ENCODE data around the gene FREM2.

The FREM2 gene

GRCh38 chr13:38767506-38768265, 80.8 kb downstream of the FREM2 start:
- no peak for TF ChIP-seq HDGF (IDR thresholded peaks at IDR 0.05; ENCODE audit: borderline replicate concordance)
- no peak for TF ChIP-seq ELF4 (IDR thresholded peaks at IDR 0.05)
- TF ChIP-seq FOXK2 (IDR thresholded peaks at IDR 0.05): no peak
- no peak for TF ChIP-seq SUZ12 (IDR thresholded peaks at IDR 0.05)
- DNase-seq (ENCODE audit: extremely low spot score): no peak
- CTCF ChIA-PET: no interaction called here
- POLR2A ChIA-PET: no interaction called here

GRCh38 chr13:38769526-38769925, 82.6 kb downstream of the FREM2 start:
- ChIA-PET CTCF (no interaction called here), POLR2A (no interaction called here)
- TF ChIP-seq PKNOX1 (IDR thresholded peaks at IDR 0.05) (no peak), SP1 (IDR thresholded peaks at IDR 0.05) (no peak), SUZ12 (IDR thresholded peaks at IDR 0.05) (no peak), LEF1 (IDR thresholded peaks at IDR 0.05; ENCODE audit: borderline replicate concordance) (no peak), ARNT (IDR thresholded peaks at IDR 0.05) (no peak), L3MBTL2 (conservative IDR thresholded peaks at IDR 0.05) (no peak), HDGF (IDR thresholded peaks at IDR 0.05; ENCODE audit: borderline replicate concordance) (no peak), ELF4 (IDR thresholded peaks at IDR 0.05) (no peak)
- no peak for DNase-seq (ENCODE audit: extremely low spot score)

GRCh38 chr13:38775085-38775484, 88.2 kb downstream of the FREM2 start:
- TF ChIP-seq BHLHE40 (IDR thresholded peaks at IDR 0.05; ENCODE audit: borderline replicate concordance) (no peak), ELF4 (IDR thresholded peaks at IDR 0.05) (no peak), ZNF384 (IDR thresholded peaks at IDR 0.05) (no peak), SP1 (IDR thresholded peaks at IDR 0.05) (no peak), FOXK2 (IDR thresholded peaks at IDR 0.05) (no peak), CTBP1 (IDR thresholded peaks at IDR 0.05; ENCODE audit: borderline replicate concordance) (no peak), ARNT (IDR thresholded peaks at IDR 0.05) (no peak), LEF1 (IDR thresholded peaks at IDR 0.05; ENCODE audit: borderline replicate concordance) (no peak), FOXA1 (IDR thresholded peaks at IDR 0.05) (no peak), HDGF (IDR thresholded peaks at IDR 0.05; ENCODE audit: borderline replicate concordance) (no peak), FOXM1 (IDR thresholded peaks at IDR 0.05; ENCODE audit: borderline replicate concordance) (no peak), SUZ12 (IDR thresholded peaks at IDR 0.05) (no peak), TARDBP (IDR thresholded peaks at IDR 0.05) (no peak), PKNOX1 (IDR thresholded peaks at IDR 0.05) (no peak), L3MBTL2 (conservative IDR thresholded peaks at IDR 0.05) (no peak), NFRKB (IDR thresholded peaks at IDR 0.05) (no peak)

GRCh38 chr13:38777347-38778119, 90.7 kb downstream of the FREM2 start:
- no peak for DNase-seq (ENCODE audit: extremely low spot score)
- TF ChIP-seq FOXK2 (IDR thresholded peaks at IDR 0.05): no peak
- ChIA-PET CTCF (no interaction called here), POLR2A (no interaction called here)

More at GRCh38 chr13:38775085-38775484, 88.2 kb downstream of the FREM2 start:
- ChIA-PET CTCF (no interaction called here), POLR2A (no interaction called here)
- DNase-seq (ENCODE audit: extremely low spot score): no peak

- ChIA-PET POLR2A (no interaction called here), CTCF (no interaction called here)
- no peak for TF ChIP-seq FOXA1 (IDR thresholded peaks at IDR 0.05)
- no peak for TF ChIP-seq ZNF384 (IDR thresholded peaks at IDR 0.05)
- no peak for TF ChIP-seq LEF1 (IDR thresholded peaks at IDR 0.05; ENCODE audit: borderline replicate concordance)
- no peak for TF ChIP-seq L3MBTL2 (conservative IDR thresholded peaks at IDR 0.05)
- TF ChIP-seq HDGF (IDR thresholded peaks at IDR 0.05; ENCODE audit: borderline replicate concordance): no peak
- TF ChIP-seq FOXK2 (IDR thresholded peaks at IDR 0.05): no peak
- no peak for TF ChIP-seq ELF4 (IDR thresholded peaks at IDR 0.05)
- TF ChIP-seq CTBP1 (IDR thresholded peaks at IDR 0.05; ENCODE audit: borderline replicate concordance): no peak
- no peak for TF ChIP-seq NFRKB (IDR thresholded peaks at IDR 0.05)
- no peak for TF ChIP-seq SUZ12 (IDR thresholded peaks at IDR 0.05)
- no peak for TF ChIP-seq BHLHE40 (IDR thresholded peaks at IDR 0.05; ENCODE audit: borderline replicate concordance)
- no peak for TF ChIP-seq PKNOX1 (IDR thresholded peaks at IDR 0.05)
- TF ChIP-seq FOXM1 (IDR thresholded peaks at IDR 0.05; ENCODE audit: borderline replicate concordance): no peak
- no peak for TF ChIP-seq TARDBP (IDR thresholded peaks at IDR 0.05)
- no peak for TF ChIP-seq ARNT (IDR thresholded peaks at IDR 0.05)
- TF ChIP-seq SP1 (IDR thresholded peaks at IDR 0.05): no peak
- DNase-seq (ENCODE audit: extremely low spot score): no peak
Observed at GRCh38 chr13:38781539-38781938, 94.7 kb downstream of the FREM2 start.

- ChIA-PET POLR2A (no interaction called here), CTCF (no interaction called here)
- TF ChIP-seq LEF1 (IDR thresholded peaks at IDR 0.05; ENCODE audit: borderline replicate concordance) (no peak), FOXA1 (IDR thresholded peaks at IDR 0.05) (no peak), NFRKB (IDR thresholded peaks at IDR 0.05) (no peak), ARNT (IDR thresholded peaks at IDR 0.05) (no peak), FOXK2 (IDR thresholded peaks at IDR 0.05) (no peak), PKNOX1 (IDR thresholded peaks at IDR 0.05) (no peak), CTBP1 (IDR thresholded peaks at IDR 0.05; ENCODE audit: borderline replicate concordance) (no peak), SUZ12 (IDR thresholded peaks at IDR 0.05) (no peak), HDGF (IDR thresholded peaks at IDR 0.05; ENCODE audit: borderline replicate concordance) (no peak), FOXM1 (IDR thresholded peaks at IDR 0.05; ENCODE audit: borderline replicate concordance) (no peak), SP1 (IDR thresholded peaks at IDR 0.05) (no peak), L3MBTL2 (conservative IDR thresholded peaks at IDR 0.05) (no peak), BHLHE40 (IDR thresholded peaks at IDR 0.05; ENCODE audit: borderline replicate concordance) (no peak), ZNF384 (IDR thresholded peaks at IDR 0.05) (no peak), ELF4 (IDR thresholded peaks at IDR 0.05) (no peak)
- no peak for DNase-seq (ENCODE audit: extremely low spot score)
Observed at GRCh38 chr13:38784036-38784880, 97.4 kb downstream of the FREM2 start.
